Sigmoid colon (tissue), 4 donors: Measurements from ENCODE around the gene PCGF3.

Experiments
- CTCF ChIP-seq, 4 experiments: fragments of 450-650 bp in 3 of 4; fragments of 200-600 bp in 1 of 4; IDR thresholded peaks; one replicate each; pipeline ENCODE4 v1.5.1; 2016 to 2019; ENCODE audit warnings: antibody characterized with exemption in 4 of 4, mild to moderate bottlenecking in 3 of 4, moderate library complexity in 2 of 4
- POLR2A ChIP-seq, 2 donors: fragments of 450-650 bp; IDR thresholded peaks; one replicate each; pipeline ENCODE4 v1.6.1; 2016; ENCODE audit warnings: antibody characterized with exemption in 2 of 2, mild to moderate bottlenecking in 2 of 2, moderate library complexity in 2 of 2
- POLR2AphosphoS5 ChIP-seq, 4 donors: sonication (generic); formaldehyde crosslinking; IDR thresholded peaks; one replicate each; pipeline ENCODE4 v1.6.1; 2017; ENCODE audit warnings: antibody characterized with exemption in 4 of 4

- TF ChIP-seq CTCF (IDR thresholded peaks at IDR 0.05) (no peak), POLR2A (IDR thresholded peaks at IDR 0.05) (no peak), POLR2AphosphoS5 (IDR thresholded peaks at IDR 0.05) (no peak)
Observed at GRCh38 chr4:709348-709747, 3.7 kb downstream of the PCGF3 start.
